Measurements from ENCODE around the gene EGLN3.

EGLN3 gene

GRCh38 chr14:33943096-33943883, 7.6 kb downstream of the EGLN3 start:
- H2AFZ ChIP-seq (ENCODE audit: low read depth, low read length): no peak overlapping the region
- TF ChIP-seq CTCF (IDR thresholded peaks at IDR 0.05; ENCODE audit: borderline replicate concordance, extremely low read depth, low read length, poor library complexity, severe bottlenecking): no peak
- TF ChIP-seq EZH2 (IDR thresholded peaks at IDR 0.05; ENCODE audit: borderline replicate concordance, low read depth, low read length, severe bottlenecking): no peak
- H3K4me3 ChIP-seq (ENCODE audit: low read depth in 1 of 2, low read length in 2 of 2): no peak overlapping the region
- H3K9ac ChIP-seq (ENCODE audit: low read depth, low read length): no peak overlapping the region
- H3K27ac ChIP-seq (ENCODE audit: low read length): peak overlapping the region; percentile 0; the same call in 1 of the 2 replicates
- ATAC-seq (ENCODE audit: insufficient read depth, low read depth) (no peak), DNase-seq (peak; percentile 30)
- no peaks in the 10 kb centered on the region for H3K9me3 ChIP-seq (ENCODE audit: insufficient read depth, low read length, severe bottlenecking)
- H3K27me3 ChIP-seq (ENCODE audit: insufficient read depth, low read length, poor library complexity): no peaks in the 10 kb centered on the region
- peaks cover 27% of the 10 kb centered on the region for H3K36me3 ChIP-seq (ENCODE audit: insufficient read depth, low read length)
- H3K4me1 ChIP-seq (ENCODE audit: insufficient read depth, low read length): peaks cover 64% of the 10 kb centered on the region
- H3K4me2 ChIP-seq (ENCODE audit: insufficient read depth, low read length): peak overlapping the region; percentile 4; the same call in 1 of the 2 replicates
- H3K79me2 ChIP-seq (ENCODE audit: insufficient read depth, low read length): peaks cover 97% of the 10 kb centered on the region
- peaks cover 3% of the 10 kb centered on the region; the same call in 1 of the 2 replicates for H4K20me1 ChIP-seq (ENCODE audit: insufficient read depth, low read length)

- Histone ChIP-seq H3K36me3 (ENCODE audit: insufficient read depth, low read length) (peaks cover 34% of the 10 kb centered on the region), H3K4me3 (ENCODE audit: low read depth in 1 of 2, low read length in 2 of 2) (no peak overlapping the region), H2AFZ (ENCODE audit: low read depth, low read length) (no peak overlapping the region), H3K4me1 (ENCODE audit: insufficient read depth, low read length) (peaks cover 49% of the 10 kb centered on the region), H3K27me3 (ENCODE audit: insufficient read depth, low read length, poor library complexity) (no peaks in the 10 kb centered on the region), H3K4me2 (ENCODE audit: insufficient read depth, low read length) (no peak overlapping the region), H4K20me1 (ENCODE audit: insufficient read depth, low read length) (peaks cover 8% of the 10 kb centered on the region; the same call in 1 of the 2 replicates), H3K9me3 (ENCODE audit: insufficient read depth, low read length, severe bottlenecking) (no peaks in the 10 kb centered on the region), H3K27ac (ENCODE audit: low read length) (peak overlapping the region; percentile 46; the same call in 1 of the 2 replicates), H3K79me2 (ENCODE audit: insufficient read depth, low read length) (peaks cover 96% of the 10 kb centered on the region), H3K9ac (ENCODE audit: low read depth, low read length) (no peak overlapping the region)
- no peak for DNase-seq
- ATAC-seq (ENCODE audit: insufficient read depth, low read depth): no peak
- no peak for TF ChIP-seq EZH2 (IDR thresholded peaks at IDR 0.05; ENCODE audit: borderline replicate concordance, low read depth, low read length, severe bottlenecking)
- TF ChIP-seq CTCF (IDR thresholded peaks at IDR 0.05; ENCODE audit: borderline replicate concordance, extremely low read depth, low read length, poor library complexity, severe bottlenecking): peak; percentile 19
Observed at GRCh38 chr14:33941718-33942117, 9.2 kb downstream of the EGLN3 start.

- Histone ChIP-seq H2AFZ (ENCODE audit: low read depth, low read length) (no peak overlapping the region), H3K4me2 (ENCODE audit: insufficient read depth, low read length) (no peak overlapping the region), H3K36me3 (ENCODE audit: insufficient read depth, low read length) (peaks cover 29% of the 10 kb centered on the region), H3K4me3 (ENCODE audit: low read depth in 1 of 2, low read length in 2 of 2) (no peak overlapping the region), H4K20me1 (ENCODE audit: insufficient read depth, low read length) (peaks cover 10% of the 10 kb centered on the region; the same call in 1 of the 2 replicates), H3K9me3 (ENCODE audit: insufficient read depth, low read length, severe bottlenecking) (no peaks in the 10 kb centered on the region), H3K9ac (ENCODE audit: low read depth, low read length) (no peak overlapping the region), H3K27me3 (ENCODE audit: insufficient read depth, low read length, poor library complexity) (no peaks in the 10 kb centered on the region), H3K27ac (ENCODE audit: low read length) (no peak overlapping the region), H3K79me2 (ENCODE audit: insufficient read depth, low read length) (peaks cover 94% of the 10 kb centered on the region), H3K4me1 (ENCODE audit: insufficient read depth, low read length) (peaks cover 37% of the 10 kb centered on the region)
- TF ChIP-seq CTCF (IDR thresholded peaks at IDR 0.05; ENCODE audit: borderline replicate concordance, extremely low read depth, low read length, poor library complexity, severe bottlenecking) (no peak), EZH2 (IDR thresholded peaks at IDR 0.05; ENCODE audit: borderline replicate concordance, low read depth, low read length, severe bottlenecking) (no peak)
- ATAC-seq (ENCODE audit: insufficient read depth, low read depth) (no peak), DNase-seq (no peak)
Observed at GRCh38 chr14:33940561-33941011, 10.3 kb downstream of the EGLN3 start.
